SU-DHL-6 (cell line): ENCODE measurements around the gene CHPF2.

Source experiments
- H2AFZ ChIP-seq: fragments of 200-600 bp; sonication (generic); 2 replicates; pipeline ENCODE4 v1.6.1; 2014; ENCODE audit warnings: low read depth, mild to moderate bottlenecking, moderate library complexity, mixed read lengths, antibody characterized with exemption, low read length; ENCODE audit not compliant: severe bottlenecking
- H3F3A ChIP-seq: fragments of 200-600 bp; shearing (Covaris generic); 2 replicates; pipeline ENCODE4 v1.6.0; 2016; ENCODE audit warnings: antibody characterized with exemption, mild to moderate bottlenecking; ENCODE audit not compliant: insufficient read depth
- H3K27ac ChIP-seq: fragments of 200-600 bp; sonication (generic); 2 replicates; pipeline ENCODE4 v1.5.1; 2016; ENCODE audit warnings: low read depth, mild to moderate bottlenecking, low read length, moderate library complexity, mixed read lengths
- H3K27me3 ChIP-seq: fragments of 200-600 bp; sonication (generic), shearing (Covaris generic); 2 replicates; pipeline ENCODE4 v1.6.0; 2014; ENCODE audit warnings: mild to moderate bottlenecking, low read length
- H3K36me3 ChIP-seq: fragments of 200-600 bp; sonication (generic); 2 replicates; pipeline ENCODE4 v1.6.1; 2014; ENCODE audit warnings: mild to moderate bottlenecking, low read length, mixed read lengths
- H3K4me2 ChIP-seq: fragments of 300-600, 200-600 bp; shearing (Covaris generic), sonication (generic); 2 replicates; pipeline ENCODE4 v1.6.0; 2014; ENCODE audit warnings: low read length, low read depth, mild to moderate bottlenecking; ENCODE audit not compliant: poor library complexity, severe bottlenecking
- H3K4me3 ChIP-seq: fragments of 200-600 bp; sonication (generic); 2 replicates; pipeline ENCODE4 v1.5.1; 2014; ENCODE audit warnings: antibody characterized with exemption, low read length, mild to moderate bottlenecking, mixed read lengths; ENCODE audit not compliant: insufficient read depth, poor library complexity, severe bottlenecking
- H3K79me2 ChIP-seq: fragments of 200-600 bp; sonication (generic); 2 replicates; pipeline ENCODE4 v1.6.1; 2014; ENCODE audit warnings: mild to moderate bottlenecking, low read length, moderate library complexity; ENCODE audit not compliant: insufficient read depth
- H3K9ac ChIP-seq: fragments of 200-600 bp; sonication (generic); 2 replicates; pipeline ENCODE4 v1.7.0; 2014; ENCODE audit warnings: mild to moderate bottlenecking, low read length
- H3K9me2 ChIP-seq: fragments of 200-600 bp; sonication (generic); replicated peaks from 2 replicates; pipeline ENCODE4 v1.6.1; 2014; ENCODE audit warnings: low read length; ENCODE audit not compliant: insufficient read depth
- H3K9me3 ChIP-seq: fragments of 200-600 bp; sonication (generic); 2 replicates; pipeline ENCODE4 v1.6.1; 2014; ENCODE audit warnings: low read length, mixed read lengths; ENCODE audit not compliant: insufficient read depth
- H4K20me1 ChIP-seq: fragments of 200-600 bp; sonication (generic); 2 replicates; pipeline ENCODE4 v1.6.1; 2014; ENCODE audit warnings: low read depth, mild to moderate bottlenecking, antibody characterized with exemption, low read length, moderate library complexity, mixed read lengths
- EZH2phosphoT487 ChIP-seq: fragments of 200-600 bp; sonication (generic), shearing (Covaris generic); conservative IDR thresholded peaks from 2 replicates; pipeline ENCODE4 v1.6.1; 2018; ENCODE audit warnings: mild to moderate bottlenecking, antibody characterized with exemption, low read length, moderate library complexity, mixed read lengths
- TF ChIP-seq, protein P1 (sequence below): fragments of 200-600 bp; sonication (generic); IDR thresholded peaks from one replicate; pipeline ENCODE4 v1.5.1; 2017; ENCODE audit warnings: antibody characterized with exemption, mild to moderate bottlenecking, low read length, moderate library complexity; ENCODE audit not compliant: insufficient read depth, poor library complexity, severe bottlenecking

Gene CHPF2

DNA sequence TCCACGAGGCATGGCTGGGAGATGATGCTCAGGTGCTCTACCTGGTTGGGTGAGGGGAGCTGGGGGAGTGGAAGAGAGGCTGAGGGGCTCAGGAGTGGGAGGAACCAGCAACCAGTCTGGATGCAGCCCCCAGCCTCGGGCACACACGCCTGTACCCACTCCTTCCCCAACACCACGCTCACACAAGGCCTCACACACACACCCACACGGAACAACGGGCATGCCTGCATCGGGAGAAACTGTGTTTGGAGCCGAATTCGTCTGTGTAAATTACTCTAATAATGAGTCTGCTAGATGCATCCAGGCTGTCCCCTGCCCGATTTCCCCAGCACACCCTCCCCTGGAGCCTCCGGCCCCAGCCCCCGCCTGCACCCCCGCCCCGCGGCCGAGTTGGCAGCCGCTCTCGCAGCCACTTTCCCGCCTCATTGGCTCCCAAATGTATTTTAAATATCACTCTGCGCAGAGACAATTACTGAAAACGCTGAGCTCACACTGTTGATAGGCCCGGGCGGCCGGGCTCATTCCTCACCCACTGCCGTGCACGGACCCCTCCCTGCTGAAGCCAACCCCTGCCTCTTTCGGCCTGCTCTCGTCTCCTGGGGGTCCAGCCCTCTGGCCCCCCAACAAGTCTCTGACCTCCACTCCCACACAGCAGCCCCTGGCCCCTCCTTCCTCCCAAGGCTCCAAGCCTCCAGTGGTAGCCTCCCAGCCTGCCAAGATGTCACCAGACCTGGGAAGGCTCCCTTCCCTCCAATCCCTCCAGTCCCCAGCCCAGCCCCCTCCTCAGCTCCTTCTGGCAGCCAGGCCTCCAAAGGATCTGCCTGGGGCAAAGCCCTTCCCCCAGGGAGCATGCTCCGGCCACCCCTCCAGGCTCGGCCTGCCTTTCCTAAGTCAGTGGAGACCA, 33.1 kb upstream of the CHPF2 start:
- H3F3A ChIP-seq = no peaks in the 10 kb centered on the region
- H3K9me2 ChIP-seq = no peaks in the 10 kb centered on the region
- H3K36me3 ChIP-seq = no peaks in the 10 kb centered on the region
- H3K4me2 ChIP-seq = no peak overlapping the region
- H3K79me2 ChIP-seq = no peaks in the 10 kb centered on the region
- no peaks in the 10 kb centered on the region for H3K9me3 ChIP-seq
- H3K9ac ChIP-seq = no peak overlapping the region
- no peak overlapping the region for H3K4me3 ChIP-seq
- no peak overlapping the region for H3K27ac ChIP-seq
- H2AFZ ChIP-seq = no peak overlapping the region
- no peaks in the 10 kb centered on the region for H3K27me3 ChIP-seq
- TF ChIP-seq EZH2phosphoT487 = no peak
- TF ChIP-seq, protein P1, sequence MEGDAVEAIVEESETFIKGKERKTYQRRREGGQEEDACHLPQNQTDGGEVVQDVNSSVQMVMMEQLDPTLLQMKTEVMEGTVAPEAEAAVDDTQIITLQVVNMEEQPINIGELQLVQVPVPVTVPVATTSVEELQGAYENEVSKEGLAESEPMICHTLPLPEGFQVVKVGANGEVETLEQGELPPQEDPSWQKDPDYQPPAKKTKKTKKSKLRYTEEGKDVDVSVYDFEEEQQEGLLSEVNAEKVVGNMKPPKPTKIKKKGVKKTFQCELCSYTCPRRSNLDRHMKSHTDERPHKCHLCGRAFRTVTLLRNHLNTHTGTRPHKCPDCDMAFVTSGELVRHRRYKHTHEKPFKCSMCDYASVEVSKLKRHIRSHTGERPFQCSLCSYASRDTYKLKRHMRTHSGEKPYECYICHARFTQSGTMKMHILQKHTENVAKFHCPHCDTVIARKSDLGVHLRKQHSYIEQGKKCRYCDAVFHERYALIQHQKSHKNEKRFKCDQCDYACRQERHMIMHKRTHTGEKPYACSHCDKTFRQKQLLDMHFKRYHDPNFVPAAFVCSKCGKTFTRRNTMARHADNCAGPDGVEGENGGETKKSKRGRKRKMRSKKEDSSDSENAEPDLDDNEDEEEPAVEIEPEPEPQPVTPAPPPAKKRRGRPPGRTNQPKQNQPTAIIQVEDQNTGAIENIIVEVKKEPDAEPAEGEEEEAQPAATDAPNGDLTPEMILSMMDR = no peak
- H4K20me1 ChIP-seq = no peaks in the 10 kb centered on the region

DNA sequence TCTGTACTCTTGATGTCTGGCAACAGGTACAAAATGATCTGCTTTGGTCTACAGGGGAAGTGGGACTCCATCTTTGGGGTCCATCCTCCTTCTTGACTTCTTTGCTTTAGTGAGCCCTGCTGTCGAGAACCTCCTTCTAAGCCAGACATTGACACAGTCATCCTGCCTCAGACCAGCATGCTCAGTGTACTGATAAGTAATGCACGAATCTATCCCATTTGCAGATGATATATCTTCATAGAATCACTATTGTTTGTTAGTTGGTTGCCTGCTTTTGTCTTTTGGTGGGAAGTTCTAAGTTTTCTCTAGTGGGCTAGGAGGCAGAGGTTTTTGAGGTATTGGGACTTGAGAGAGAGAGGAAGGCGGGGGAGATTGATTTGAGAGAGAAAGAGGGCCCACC, 30.9 kb upstream of the CHPF2 start:
- Histone ChIP-seq H4K20me1 (no peaks in the 10 kb centered on the region), H3F3A (no peaks in the 10 kb centered on the region), H3K9me3 (no peaks in the 10 kb centered on the region), H3K9ac (no peak overlapping the region), H3K4me3 (no peak overlapping the region), H3K4me2 (no peak overlapping the region), H3K36me3 (no peaks in the 10 kb centered on the region), H2AFZ (no peak overlapping the region), H3K27me3 (no peaks in the 10 kb centered on the region), H3K79me2 (no peaks in the 10 kb centered on the region), H3K27ac (no peak overlapping the region), H3K9me2 (no peaks in the 10 kb centered on the region)
- TF ChIP-seq EZH2phosphoT487 = no peak
- TF ChIP-seq, protein P1 = no peak

DNA sequence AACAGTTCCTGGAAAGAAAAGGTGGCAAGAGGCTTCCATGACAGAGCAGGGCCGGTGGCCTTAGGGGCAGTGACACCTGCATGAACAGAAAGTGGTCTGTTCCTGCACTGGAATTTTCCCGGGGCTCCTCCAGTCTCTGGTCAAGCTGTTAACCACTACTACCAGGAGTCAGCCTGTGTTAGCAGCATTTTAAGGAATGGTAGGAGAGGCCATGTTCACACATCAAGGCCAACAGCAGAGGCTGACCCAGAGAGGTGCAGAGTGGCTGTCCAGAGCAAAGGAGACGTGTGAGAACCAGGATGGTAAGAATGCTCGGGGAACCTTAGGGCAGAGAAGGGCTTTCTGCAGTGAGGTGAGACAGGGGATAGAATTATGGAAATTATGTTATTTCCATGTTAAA, 30.5 kb upstream of the CHPF2 start:
- Histone ChIP-seq H3K4me3 (no peak overlapping the region), H3K27me3 (no peaks in the 10 kb centered on the region), H3F3A (no peaks in the 10 kb centered on the region), H3K9ac (no peak overlapping the region), H2AFZ (no peak overlapping the region), H3K79me2 (no peaks in the 10 kb centered on the region), H3K9me3 (no peaks in the 10 kb centered on the region), H3K4me2 (no peak overlapping the region), H3K9me2 (no peaks in the 10 kb centered on the region), H3K36me3 (no peaks in the 10 kb centered on the region), H4K20me1 (no peaks in the 10 kb centered on the region), H3K27ac (no peak overlapping the region)
- TF ChIP-seq, protein P1 = no peak
- no peak for TF ChIP-seq EZH2phosphoT487
